GM12878 (cell line): ENCODE measurements around the gene GGA2. TPM values are rescaled to one million over a fixed set of nuclear protein-coding genes. Genes with fewer than 3 reads are reported as not detected.

Experiments
- BACH1 ChIP-seq: fragments of 450-650 bp; IDR thresholded peaks from 2 replicates; pipeline ENCODE4 v1.6.1; 2017; ENCODE audit warnings: mild to moderate bottlenecking, borderline replicate concordance
- EZH2 ChIP-seq: IDR thresholded peaks from 2 replicates; pipeline ENCODE4 v1.6.1; 2012; ENCODE audit warnings: low read depth, mild to moderate bottlenecking, control low read depth, inconsistent platforms, low read length, borderline replicate concordance; ENCODE audit not compliant: control insufficient read depth
- GABPA ChIP-seq: IDR thresholded peaks from 2 replicates; pipeline ENCODE4 v1.6.1; 2014; ENCODE audit warnings: antibody characterized with exemption, low read depth, mild to moderate bottlenecking, inconsistent platforms
- GATAD2B ChIP-seq: fragments of 450-650 bp; conservative IDR thresholded peaks from 2 replicates; pipeline ENCODE4 v1.6.1; 2017; ENCODE audit warnings: low read depth, mild to moderate bottlenecking, moderate library complexity
- IKZF1 ChIP-seq: fragments of 450-650 bp; conservative IDR thresholded peaks from 2 replicates; pipeline ENCODE4 v1.6.1; 2017; ENCODE audit warnings: antibody characterized with exemption, mild to moderate bottlenecking
- NFYA ChIP-seq: IDR thresholded peaks from 2 replicates; pipeline ENCODE4 v1.6.1; 2011; ENCODE audit warnings: low read depth, mild to moderate bottlenecking, low read length, improper control_type of control experiment, borderline replicate concordance
- PKNOX1 ChIP-seq: fragments of 450-650 bp; IDR thresholded peaks from 2 replicates; pipeline ENCODE4 v1.6.1; 2016; ENCODE audit warnings: mild to moderate bottlenecking
- POLR2AphosphoS5 ChIP-seq: IDR thresholded peaks from 2 replicates; pipeline ENCODE4 v1.6.1; 2011; ENCODE audit warnings: mild to moderate bottlenecking, low read length, inconsistent platforms
- SRF ChIP-seq, 2 experiments: IDR thresholded peaks; 2 replicates each; pipeline ENCODE4 v1.6.1; 2011; ENCODE audit warnings: low read depth in 2 of 2, low read length in 2 of 2, mild to moderate bottlenecking in 1 of 2, moderate library complexity in 1 of 2
- USF2 ChIP-seq: IDR thresholded peaks from 2 replicates; pipeline ENCODE4 v1.6.1; 2011; ENCODE audit warnings: low read depth, low read length, improper control_type of control experiment, borderline replicate concordance
- ZNF622 ChIP-seq: fragments of 450-650 bp; IDR thresholded peaks from 2 replicates; pipeline ENCODE4 v1.6.1; 2017; ENCODE audit warnings: mild to moderate bottlenecking, inconsistent platforms
- polyA plus RNA-seq, 11 experiments: library from polyadenylated mRNA; depleted of rRNA in 4 of 11; unstranded in 6 of 11; stranded (reverse) in 5 of 11; fragments of >200 nt; fragmentation: Nextera tagmentation in 4 of 11; fragmentation: Illumina TruSeq in 1 of 11; extraction: Ambion mirVana in 4 of 11; extraction: Trizol in 1 of 11; gene quantifications; 1 replicate in 1 of 11; 2 replicates in 10 of 11; pipeline versions ENCODE4 v1.2.1 to v1.2.3, GENCODE V29; 2011 to 2016; ENCODE audit warnings: inconsistent platforms in 2 of 11, missing spikeins in 2 of 11, low read depth in 1 of 11
- total RNA-seq, 4 experiments: library from RNA; depleted of rRNA in 3 of 4; stranded (reverse); fragments of >200 nt in 3 of 4; fragmentation: Illumina TruSeq in 1 of 4; extraction: Trizol in 1 of 4; gene quantifications; 2 replicates each; pipeline versions ENCODE4 v1.2.1 to v1.2.3, GENCODE V29; 2013 to 2021
- TF ChIP-seq, protein P1 (sequence below): fragments of 150-350 bp; IDR thresholded peaks from 2 replicates; pipeline ENCODE4 v1.6.1; 2016; ENCODE audit warnings: low read depth, low read length
- TF ChIP-seq, protein P2 (sequence below): IDR thresholded peaks from 2 replicates; pipeline ENCODE4 v1.6.1; 2012; ENCODE audit warnings: mild to moderate bottlenecking, low read depth, low read length
- TF ChIP-seq, protein P3 (sequence below): fragments of 450-650 bp; formaldehyde crosslinking; IDR thresholded peaks from 2 replicates; pipeline ENCODE4 v1.4.0; 2022; ENCODE audit warnings: mild to moderate bottlenecking, moderate library complexity

The GGA2 gene
- total and polyA plus RNA-seq, 10 of the 15 experiments (the other 5 are each of a cell fraction or from before 2014, with no cell fraction given), result 14.1 to 153 (median 86.6) TPM

DNA sequence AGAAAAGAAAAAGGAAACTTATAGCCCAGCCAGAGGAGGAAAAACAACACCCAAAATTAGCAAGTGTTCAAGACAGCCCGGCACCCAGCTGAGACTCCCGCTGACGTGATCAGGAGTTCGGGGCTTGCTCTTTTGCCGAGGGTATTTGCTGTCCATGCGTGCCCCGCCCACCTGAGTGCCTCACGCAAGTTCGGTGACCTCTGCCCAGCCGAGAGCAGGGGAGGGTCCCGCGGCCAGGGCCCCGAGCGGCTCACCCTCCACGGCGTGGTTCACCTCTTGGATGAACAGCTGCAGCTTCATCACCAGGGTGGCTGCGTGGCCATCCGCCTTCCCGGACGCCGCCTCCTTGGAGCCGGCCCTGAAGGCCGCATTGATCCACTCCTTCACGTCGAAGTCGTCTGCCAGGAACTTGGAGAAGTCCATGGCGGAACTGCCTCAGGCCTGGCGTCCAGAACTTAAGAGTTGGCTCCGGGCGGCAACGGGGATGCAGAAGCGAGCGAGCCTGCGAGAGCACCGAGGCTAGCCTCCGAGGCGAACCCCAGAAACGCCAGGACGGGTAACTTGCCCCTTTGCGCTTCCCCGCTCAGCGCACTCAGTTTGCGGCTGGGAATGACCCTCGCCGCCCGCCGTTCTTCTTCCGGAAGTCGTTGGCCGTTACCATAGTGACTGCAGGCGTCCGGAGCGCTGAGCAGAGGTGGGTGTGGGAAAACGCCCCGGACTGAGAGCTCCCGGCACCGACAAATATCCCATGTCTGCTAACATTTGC lies 57.5 kb downstream of the GGA2 start, which contains the start of gene COG7 (continued):
- TF ChIP-seq GATAD2B (peak; percentile 82; the same call in 1 of the 2 replicates), ZNF622 (no peak), SRF (IDR thresholded peaks at IDR 0.05; ENCODE audit: low read depth in 2 of 2, low read length in 2 of 2) (no peak), BACH1 (no peak), POLR2AphosphoS5 (peak; percentile 51; the same call in 1 of the 2 replicates), GABPA (peak; percentile 82), EZH2 (no peak), IKZF1 (peak; percentile 94), PKNOX1 (no peak), NFYA (no peak), USF2 (no peak)
- TF ChIP-seq, protein P1, sequence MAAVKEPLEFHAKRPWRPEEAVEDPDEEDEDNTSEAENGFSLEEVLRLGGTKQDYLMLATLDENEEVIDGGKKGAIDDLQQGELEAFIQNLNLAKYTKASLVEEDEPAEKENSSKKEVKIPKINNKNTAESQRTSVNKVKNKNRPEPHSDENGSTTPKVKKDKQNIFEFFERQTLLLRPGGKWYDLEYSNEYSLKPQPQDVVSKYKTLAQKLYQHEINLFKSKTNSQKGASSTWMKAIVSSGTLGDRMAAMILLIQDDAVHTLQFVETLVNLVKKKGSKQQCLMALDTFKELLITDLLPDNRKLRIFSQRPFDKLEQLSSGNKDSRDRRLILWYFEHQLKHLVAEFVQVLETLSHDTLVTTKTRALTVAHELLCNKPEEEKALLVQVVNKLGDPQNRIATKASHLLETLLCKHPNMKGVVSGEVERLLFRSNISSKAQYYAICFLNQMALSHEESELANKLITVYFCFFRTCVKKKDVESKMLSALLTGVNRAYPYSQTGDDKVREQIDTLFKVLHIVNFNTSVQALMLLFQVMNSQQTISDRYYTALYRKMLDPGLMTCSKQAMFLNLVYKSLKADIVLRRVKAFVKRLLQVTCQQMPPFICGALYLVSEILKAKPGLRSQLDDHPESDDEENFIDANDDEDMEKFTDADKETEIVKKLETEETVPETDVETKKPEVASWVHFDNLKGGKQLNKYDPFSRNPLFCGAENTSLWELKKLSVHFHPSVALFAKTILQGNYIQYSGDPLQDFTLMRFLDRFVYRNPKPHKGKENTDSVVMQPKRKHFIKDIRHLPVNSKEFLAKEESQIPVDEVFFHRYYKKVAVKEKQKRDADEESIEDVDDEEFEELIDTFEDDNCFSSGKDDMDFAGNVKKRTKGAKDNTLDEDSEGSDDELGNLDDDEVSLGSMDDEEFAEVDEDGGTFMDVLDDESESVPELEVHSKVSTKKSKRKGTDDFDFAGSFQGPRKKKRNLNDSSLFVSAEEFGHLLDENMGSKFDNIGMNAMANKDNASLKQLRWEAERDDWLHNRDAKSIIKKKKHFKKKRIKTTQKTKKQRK, result no peak
- TF ChIP-seq, protein P2, sequence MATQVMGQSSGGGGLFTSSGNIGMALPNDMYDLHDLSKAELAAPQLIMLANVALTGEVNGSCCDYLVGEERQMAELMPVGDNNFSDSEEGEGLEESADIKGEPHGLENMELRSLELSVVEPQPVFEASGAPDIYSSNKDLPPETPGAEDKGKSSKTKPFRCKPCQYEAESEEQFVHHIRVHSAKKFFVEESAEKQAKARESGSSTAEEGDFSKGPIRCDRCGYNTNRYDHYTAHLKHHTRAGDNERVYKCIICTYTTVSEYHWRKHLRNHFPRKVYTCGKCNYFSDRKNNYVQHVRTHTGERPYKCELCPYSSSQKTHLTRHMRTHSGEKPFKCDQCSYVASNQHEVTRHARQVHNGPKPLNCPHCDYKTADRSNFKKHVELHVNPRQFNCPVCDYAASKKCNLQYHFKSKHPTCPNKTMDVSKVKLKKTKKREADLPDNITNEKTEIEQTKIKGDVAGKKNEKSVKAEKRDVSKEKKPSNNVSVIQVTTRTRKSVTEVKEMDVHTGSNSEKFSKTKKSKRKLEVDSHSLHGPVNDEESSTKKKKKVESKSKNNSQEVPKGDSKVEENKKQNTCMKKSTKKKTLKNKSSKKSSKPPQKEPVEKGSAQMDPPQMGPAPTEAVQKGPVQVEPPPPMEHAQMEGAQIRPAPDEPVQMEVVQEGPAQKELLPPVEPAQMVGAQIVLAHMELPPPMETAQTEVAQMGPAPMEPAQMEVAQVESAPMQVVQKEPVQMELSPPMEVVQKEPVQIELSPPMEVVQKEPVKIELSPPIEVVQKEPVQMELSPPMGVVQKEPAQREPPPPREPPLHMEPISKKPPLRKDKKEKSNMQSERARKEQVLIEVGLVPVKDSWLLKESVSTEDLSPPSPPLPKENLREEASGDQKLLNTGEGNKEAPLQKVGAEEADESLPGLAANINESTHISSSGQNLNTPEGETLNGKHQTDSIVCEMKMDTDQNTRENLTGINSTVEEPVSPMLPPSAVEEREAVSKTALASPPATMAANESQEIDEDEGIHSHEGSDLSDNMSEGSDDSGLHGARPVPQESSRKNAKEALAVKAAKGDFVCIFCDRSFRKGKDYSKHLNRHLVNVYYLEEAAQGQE, result no peak
- TF ChIP-seq, protein P3, sequence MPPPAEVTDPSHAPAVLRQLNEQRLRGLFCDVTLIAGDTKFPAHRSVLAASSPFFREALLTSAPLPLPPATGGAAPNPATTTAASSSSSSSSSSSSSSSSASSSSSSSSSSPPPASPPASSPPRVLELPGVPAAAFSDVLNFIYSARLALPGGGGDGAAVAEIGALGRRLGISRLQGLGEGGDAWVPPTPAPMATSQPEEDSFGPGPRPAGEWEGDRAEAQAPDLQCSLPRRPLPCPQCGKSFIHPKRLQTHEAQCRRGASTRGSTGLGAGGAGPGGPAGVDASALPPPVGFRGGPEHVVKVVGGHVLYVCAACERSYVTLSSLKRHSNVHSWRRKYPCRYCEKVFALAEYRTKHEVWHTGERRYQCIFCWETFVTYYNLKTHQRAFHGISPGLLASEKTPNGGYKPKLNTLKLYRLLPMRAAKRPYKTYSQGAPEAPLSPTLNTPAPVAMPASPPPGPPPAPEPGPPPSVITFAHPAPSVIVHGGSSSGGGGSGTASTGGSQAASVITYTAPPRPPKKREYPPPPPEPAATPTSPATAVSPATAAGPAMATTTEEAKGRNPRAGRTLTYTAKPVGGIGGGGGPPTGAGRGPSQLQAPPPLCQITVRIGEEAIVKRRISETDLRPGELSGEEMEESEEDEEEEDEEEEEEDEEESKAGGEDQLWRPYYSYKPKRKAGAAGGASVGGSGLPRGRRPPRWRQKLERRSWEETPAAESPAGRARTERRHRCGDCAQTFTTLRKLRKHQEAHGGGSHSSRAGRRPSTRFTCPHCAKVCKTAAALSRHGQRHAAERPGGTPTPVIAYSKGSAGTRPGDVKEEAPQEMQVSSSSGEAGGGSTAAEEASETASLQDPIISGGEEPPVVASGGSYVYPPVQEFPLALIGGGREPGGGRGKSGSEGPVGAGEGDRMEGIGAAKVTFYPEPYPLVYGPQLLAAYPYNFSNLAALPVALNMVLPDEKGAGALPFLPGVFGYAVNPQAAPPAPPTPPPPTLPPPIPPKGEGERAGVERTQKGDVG, result no peak
